Measurements from ENCODE around the gene PLIN5. TPM values are rescaled to one million over a fixed set of nuclear protein-coding genes. Genes with fewer than 3 reads are reported as not detected.

PLIN5 gene
- total and polyA plus RNA-seq, 4 donors = 13.3 to 83.8 (median 56.6) TPM

GRCh38 chr19:4503132-4503824 lies 31.7 kb downstream of the PLIN5 start:
- no peak for DNase-seq (ENCODE audit: low spot score)
- no peak for TF ChIP-seq NR2F2 (IDR thresholded peaks at IDR 0.05)
- TF ChIP-seq FOXA2 (IDR thresholded peaks at IDR 0.05) = no peak
- no peak for TF ChIP-seq RAD21 (IDR thresholded peaks at IDR 0.05)
- TF ChIP-seq HNF4A (conservative IDR thresholded peaks at IDR 0.05) = no peak
- no peak for TF ChIP-seq ATF3 (IDR thresholded peaks at IDR 0.05)
- TF ChIP-seq GABPA (IDR thresholded peaks at IDR 0.05 in 1 of 2, conservative IDR thresholded peaks at IDR 0.05 in 1 of 2) = no peak
- no peak for TF ChIP-seq YY1 (IDR thresholded peaks at IDR 0.05)
- TF ChIP-seq ZBTB33 (IDR thresholded peaks at IDR 0.05) = no peak
- TF ChIP-seq CTCF (IDR thresholded peaks at IDR 0.05; ENCODE audit: low read depth, low read length, missing input control) = no peak
- no peak for TF ChIP-seq REST (IDR thresholded peaks at IDR 0.05)
- no peak for TF ChIP-seq SP1 (IDR thresholded peaks at IDR 0.05)
- Histone ChIP-seq H3K36me3 (ENCODE audit: control insufficient read depth in 4 of 4, insufficient read depth in 3 of 4, low read depth in 1 of 4, low read length in 3 of 4) (peaks cover 12 to 75% (median 27%) of the 10 kb centered on the region in 4 donors), H3K27ac (ENCODE audit: low read depth in 1 of 2, low read length in 2 of 2) (no peak overlapping the region), H3K27me3 (ENCODE audit: control insufficient read depth in 4 of 4, insufficient read depth in 4 of 4, low read length in 3 of 4) (no peaks in the 10 kb centered on the region), H3K4me3 (ENCODE audit: low read depth in 1 of 3, low read length in 3 of 3) (no peak overlapping the region), H3K9ac (ENCODE audit: low read depth in 1 of 2, low read length in 2 of 2) (no peak overlapping the region), H3K9me3 (ENCODE audit: control insufficient read depth in 4 of 4, low read length in 3 of 4) (no peaks in the 10 kb centered on the region), H3K4me1 (ENCODE audit: control insufficient read depth in 4 of 4, insufficient read depth in 4 of 4, low read length in 3 of 4) (no peaks in the 10 kb centered on the region)
- 91% methylated on average over 25 of the region's 25 CpGs for WGBS

GRCh38 chr19:4502282-4503131 lies 32.5 kb downstream of the PLIN5 start:
- DNase-seq (ENCODE audit: low spot score) = no peak
- WGBS = 91% methylated on average over 37 of the region's 37 CpGs
- H3K27me3 ChIP-seq (ENCODE audit: control insufficient read depth in 4 of 4, insufficient read depth in 4 of 4, low read length in 3 of 4) = no peaks in the 10 kb centered on the region
- peaks cover 12 to 78% (median 28%) of the 10 kb centered on the region in 4 donors for H3K36me3 ChIP-seq (ENCODE audit: control insufficient read depth in 4 of 4, insufficient read depth in 3 of 4, low read depth in 1 of 4, low read length in 3 of 4)
- no peak overlapping the region for H3K4me3 ChIP-seq (ENCODE audit: low read depth in 1 of 3, low read length in 3 of 3)
- H3K4me1 ChIP-seq (ENCODE audit: control insufficient read depth in 4 of 4, insufficient read depth in 4 of 4, low read length in 3 of 4) = no peaks in the 10 kb centered on the region
- H3K9me3 ChIP-seq (ENCODE audit: control insufficient read depth in 4 of 4, low read length in 3 of 4) = no peaks in the 10 kb centered on the region
- no peak overlapping the region for H3K9ac ChIP-seq (ENCODE audit: low read depth in 1 of 2, low read length in 2 of 2)
- H3K27ac ChIP-seq (ENCODE audit: low read depth in 1 of 2, low read length in 2 of 2) = no peak overlapping the region
- TF ChIP-seq FOXA1 (IDR thresholded peaks at IDR 0.05) (no peak), MAX (IDR thresholded peaks at IDR 0.05) (no peak)

Measured in liver (tissue), 9 donors.